Chondrocyte (in vitro differentiated cells): ENCODE results near the gene PSMD13. TPM values are rescaled to one million over a fixed set of nuclear protein-coding genes. Genes with fewer than 3 reads are reported as not detected.

Source experiments
- DNase-seq: peaks from one replicate; pipeline ENCODE4 v3.0.0; 2021; ENCODE audit warnings: mixed read lengths, low spot score
- H3K27ac Mint-ChIP-seq: one replicate; pipeline ENCODE4 v1.8.0; 2021; ENCODE audit warnings: mild to moderate bottlenecking, moderate library complexity, mixed read lengths; ENCODE audit not compliant: unreplicated experiment
- H3K27me3 Mint-ChIP-seq: 2 replicates; pipeline ENCODE4 v1.8.0; 2021; ENCODE audit warnings: low read depth, mixed read lengths
- H3K36me3 Mint-ChIP-seq: 2 replicates; pipeline ENCODE4 v1.8.0; 2021; ENCODE audit warnings: low read depth, mixed read lengths
- H3K4me1 Mint-ChIP-seq: 2 replicates; pipeline ENCODE4 v1.8.0; 2021; ENCODE audit warnings: low read depth, mild to moderate bottlenecking, mixed read lengths
- H3K4me3 Mint-ChIP-seq: one replicate; pipeline ENCODE4 v1.8.0; 2021; ENCODE audit warnings: mild to moderate bottlenecking, moderate library complexity, mixed read lengths; ENCODE audit not compliant: unreplicated experiment
- H3K9me3 Mint-ChIP-seq: 2 replicates; pipeline ENCODE4 v1.8.0; 2021; ENCODE audit warnings: low read depth, mixed read lengths
- total RNA-seq: library from RNA; stranded (reverse); gene quantifications from 3 replicates; pipeline ENCODE4 v1.2.1, GENCODE V29; 2021
- TF ChIP-seq, protein P1 (sequence below): fragments of 200-600 bp; sonication (generic); IDR thresholded peaks from 2 replicates; pipeline ENCODE4 v1.5.0; 2021; ENCODE audit warnings: antibody characterized with exemption, mild to moderate bottlenecking, moderate library complexity

The PSMD13 gene
- total RNA-seq, 1 donor from 2014 or later, result 103 TPM

DNA sequence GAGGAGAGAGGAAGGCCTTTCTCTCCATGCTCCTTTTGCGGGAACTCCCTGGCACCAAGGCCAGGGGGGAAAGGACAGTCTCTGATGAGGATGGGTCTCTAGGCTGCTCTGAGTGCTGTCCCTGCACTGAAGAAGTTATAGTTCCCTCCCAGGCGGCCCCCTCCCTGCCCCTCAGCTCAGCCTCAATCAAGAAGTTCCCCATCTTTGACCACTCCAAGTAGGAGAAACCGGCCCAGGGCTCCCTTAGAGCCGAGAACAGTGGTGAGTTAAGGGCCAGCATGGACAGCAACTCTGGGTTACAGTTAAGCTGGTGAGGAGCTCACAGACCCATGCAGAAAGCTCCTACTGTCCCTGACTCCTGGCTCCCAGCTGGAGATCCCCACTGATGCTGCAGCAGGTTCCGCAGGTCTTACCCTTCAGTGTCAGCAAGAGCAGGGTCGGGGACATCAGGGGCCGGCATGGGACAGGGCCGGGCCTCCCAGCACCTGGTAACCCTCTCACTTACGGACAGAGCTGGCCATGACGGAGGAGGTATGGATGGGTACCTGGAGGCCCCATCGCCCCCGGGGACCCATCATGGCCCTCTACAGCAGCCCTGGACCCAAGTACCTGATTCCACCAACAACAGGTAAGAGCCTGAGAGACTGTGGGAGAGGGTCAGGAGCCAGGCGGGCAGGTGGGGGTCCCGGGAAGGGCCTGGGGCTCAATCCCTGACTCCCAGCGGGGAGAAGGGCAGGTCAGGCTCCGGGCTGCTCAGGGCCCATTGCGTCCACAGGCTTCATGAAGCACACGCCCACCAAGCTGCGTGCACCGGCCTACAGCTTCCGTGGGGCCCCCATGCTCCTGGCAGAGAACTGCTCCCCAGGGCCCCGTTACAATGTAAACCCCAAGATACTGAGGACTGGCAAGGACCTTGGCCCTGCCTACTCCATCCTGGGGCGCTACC is 39.7 kb upstream of the PSMD13 start:
- Mint-ChIP-seq H3K36me3 (peaks cover 3% of the 10 kb centered on the region), H3K27me3 (no peaks in the 10 kb centered on the region), H3K27ac (no peak overlapping the region), H3K9me3 (no peaks in the 10 kb centered on the region), H3K4me3 (no peak overlapping the region), H3K4me1 (no peaks in the 10 kb centered on the region)
- DNase-seq, result peak; percentile 72
- TF ChIP-seq, protein P1, sequence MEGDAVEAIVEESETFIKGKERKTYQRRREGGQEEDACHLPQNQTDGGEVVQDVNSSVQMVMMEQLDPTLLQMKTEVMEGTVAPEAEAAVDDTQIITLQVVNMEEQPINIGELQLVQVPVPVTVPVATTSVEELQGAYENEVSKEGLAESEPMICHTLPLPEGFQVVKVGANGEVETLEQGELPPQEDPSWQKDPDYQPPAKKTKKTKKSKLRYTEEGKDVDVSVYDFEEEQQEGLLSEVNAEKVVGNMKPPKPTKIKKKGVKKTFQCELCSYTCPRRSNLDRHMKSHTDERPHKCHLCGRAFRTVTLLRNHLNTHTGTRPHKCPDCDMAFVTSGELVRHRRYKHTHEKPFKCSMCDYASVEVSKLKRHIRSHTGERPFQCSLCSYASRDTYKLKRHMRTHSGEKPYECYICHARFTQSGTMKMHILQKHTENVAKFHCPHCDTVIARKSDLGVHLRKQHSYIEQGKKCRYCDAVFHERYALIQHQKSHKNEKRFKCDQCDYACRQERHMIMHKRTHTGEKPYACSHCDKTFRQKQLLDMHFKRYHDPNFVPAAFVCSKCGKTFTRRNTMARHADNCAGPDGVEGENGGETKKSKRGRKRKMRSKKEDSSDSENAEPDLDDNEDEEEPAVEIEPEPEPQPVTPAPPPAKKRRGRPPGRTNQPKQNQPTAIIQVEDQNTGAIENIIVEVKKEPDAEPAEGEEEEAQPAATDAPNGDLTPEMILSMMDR, result no peak

GRCh38 chr11:197741-198235 is 39.0 kb upstream of the PSMD13 start:
- Mint-ChIP-seq H3K27me3 (no peaks in the 10 kb centered on the region), H3K4me3 (no peak overlapping the region)

GRCh38 chr11:198236-198806 is 38.5 kb upstream of the PSMD13 start:
- peak; percentile 70 for DNase-seq

More at GRCh38 chr11:197741-198235, 39.0 kb upstream of the PSMD13 start:
- no peaks in the 10 kb centered on the region for H3K9me3 Mint-ChIP-seq
- peaks cover 5% of the 10 kb centered on the region for H3K36me3 Mint-ChIP-seq
- H3K4me1 Mint-ChIP-seq, result peaks cover under 1% of the 10 kb centered on the region
- no peak overlapping the region for H3K27ac Mint-ChIP-seq
- no peak for DNase-seq
- TF ChIP-seq, protein P1, result no peak

DNA sequence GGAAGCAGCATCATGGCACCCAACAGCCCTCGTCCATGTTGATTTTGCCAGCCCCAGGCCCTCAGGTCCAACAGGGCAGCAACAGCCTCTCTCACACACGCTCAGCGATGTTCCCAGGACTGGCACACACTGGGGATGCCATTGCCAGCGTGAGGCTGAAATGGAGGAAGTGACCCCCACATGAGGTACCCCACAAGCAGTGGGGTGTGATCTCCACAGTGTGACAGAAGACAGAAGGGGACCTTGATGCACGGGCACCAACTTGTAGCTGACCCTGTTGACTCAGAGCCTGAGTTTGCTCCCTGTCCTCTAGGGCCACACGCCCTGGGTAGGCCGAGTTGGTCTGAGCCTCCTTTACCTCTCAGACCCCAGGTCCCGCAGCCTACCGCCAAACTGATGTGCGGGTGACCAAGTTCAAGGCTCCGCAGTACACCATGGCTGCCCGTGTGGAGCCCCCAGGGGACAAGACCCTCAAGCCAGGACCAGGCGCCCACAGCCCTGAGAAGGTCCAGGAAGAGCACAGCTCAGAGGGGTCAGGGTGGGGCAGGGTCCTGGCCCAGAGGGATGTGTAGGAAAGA is 37.7 kb upstream of the PSMD13 start:
- TF ChIP-seq, protein P1, result no peak
- Mint-ChIP-seq H3K36me3 (peaks cover 10% of the 10 kb centered on the region), H3K9me3 (no peaks in the 10 kb centered on the region), H3K4me1 (peaks cover 13% of the 10 kb centered on the region), H3K27ac (no peak overlapping the region), H3K27me3 (no peaks in the 10 kb centered on the region), H3K4me3 (no peak overlapping the region)
- DNase-seq, result peak; percentile 79

More at GRCh38 chr11:198236-198806, 38.5 kb upstream of the PSMD13 start:
- H3K4me1 Mint-ChIP-seq, result peaks cover 5% of the 10 kb centered on the region
- peaks cover 5% of the 10 kb centered on the region for H3K36me3 Mint-ChIP-seq
- no peak overlapping the region for H3K27ac Mint-ChIP-seq
- TF ChIP-seq, protein P1, result no peak
- no peak overlapping the region for H3K4me3 Mint-ChIP-seq
- H3K27me3 Mint-ChIP-seq, result no peaks in the 10 kb centered on the region
- no peaks in the 10 kb centered on the region for H3K9me3 Mint-ChIP-seq

- Mint-ChIP-seq H3K27me3 (no peaks in the 10 kb centered on the region), H3K9me3 (no peaks in the 10 kb centered on the region), H3K27ac (no peak overlapping the region), H3K36me3 (peaks cover 12% of the 10 kb centered on the region), H3K4me3 (no peak overlapping the region), H3K4me1 (peaks cover 17% of the 10 kb centered on the region)
- TF ChIP-seq, protein P1, result no peak
- peak; percentile 70 for DNase-seq
Measured at GRCh38 chr11:199782-200181, 37.0 kb upstream of the PSMD13 start.
